Head of caudate nucleus (tissue), 42 donors: Measurements from ENCODE around the gene LONP2.
"Not testable (repeated sequence)": the region's sequence is repeated elsewhere in the genome, so short reads cannot be mapped to it uniquely, and the experiment has no call there.

ENCODE experiments used
- DNase-seq, 42 donors: peaks; one replicate each; pipeline versions ENCODE4 v3.0.0 to v3.0.0-alpha.2; 2020 to 2021; ENCODE audit warnings: mixed read lengths in 7 of 42
- intact Hi-C: fragments of 100-400 bp; cut with DNase I; formaldehyde crosslinking; loops from one replicate; pipeline ENCODE4 v1.15.0; 2022

The LONP2 gene

DNA sequence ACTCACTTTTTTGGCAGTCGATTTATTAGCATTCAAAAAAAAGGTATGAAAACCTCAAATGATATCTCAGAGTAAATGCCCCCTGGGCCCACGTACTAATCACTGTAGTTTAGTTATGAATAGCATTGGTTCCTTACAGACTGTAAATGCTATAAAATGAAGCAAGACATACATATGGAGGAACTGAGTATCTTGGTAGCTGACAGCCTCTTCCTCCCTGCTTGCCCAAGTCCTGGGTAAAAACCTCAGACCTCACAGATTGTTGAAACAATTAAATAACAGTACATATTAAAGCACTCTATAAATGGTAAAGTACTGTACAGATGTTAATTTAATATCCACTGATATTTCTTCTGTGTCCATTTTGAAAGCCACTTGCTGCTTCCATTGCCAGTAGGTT, 36.4 kb downstream of the LONP2 start:
- no peak for DNase-seq
- intact Hi-C loops: no loop called here

DNA sequence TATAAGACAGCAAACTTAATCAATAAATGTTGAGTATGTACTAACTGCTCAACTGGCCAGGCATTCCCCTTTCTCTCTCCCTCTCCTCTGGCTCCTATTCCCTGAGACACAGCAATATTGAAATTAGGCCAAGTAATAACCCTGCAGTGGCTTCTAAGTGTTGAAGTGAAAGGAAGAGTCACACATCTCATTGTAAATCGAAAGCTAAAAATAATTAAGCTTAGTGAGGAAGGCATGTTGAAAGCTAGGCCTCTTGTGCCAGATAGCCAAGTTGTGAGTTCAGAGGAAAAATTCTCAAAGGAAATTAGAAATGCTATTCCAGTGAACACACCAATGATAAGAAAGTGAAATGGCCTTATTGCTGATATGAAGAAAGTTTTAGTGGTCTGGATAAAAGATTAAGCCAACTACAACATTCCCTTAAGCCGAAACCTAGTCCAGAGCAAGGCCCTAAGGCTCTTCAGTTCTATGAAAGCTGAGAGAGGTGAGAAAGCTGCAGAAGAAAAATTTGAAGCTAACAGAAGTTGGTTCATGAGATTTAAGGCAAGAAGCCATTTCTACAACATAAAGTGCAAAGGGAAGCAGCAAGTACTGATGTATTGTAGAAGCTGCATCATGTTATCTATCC, 38.6 kb downstream of the LONP2 start:
- DNase-seq: no peak
- intact Hi-C loops: no loop called here

DNA sequence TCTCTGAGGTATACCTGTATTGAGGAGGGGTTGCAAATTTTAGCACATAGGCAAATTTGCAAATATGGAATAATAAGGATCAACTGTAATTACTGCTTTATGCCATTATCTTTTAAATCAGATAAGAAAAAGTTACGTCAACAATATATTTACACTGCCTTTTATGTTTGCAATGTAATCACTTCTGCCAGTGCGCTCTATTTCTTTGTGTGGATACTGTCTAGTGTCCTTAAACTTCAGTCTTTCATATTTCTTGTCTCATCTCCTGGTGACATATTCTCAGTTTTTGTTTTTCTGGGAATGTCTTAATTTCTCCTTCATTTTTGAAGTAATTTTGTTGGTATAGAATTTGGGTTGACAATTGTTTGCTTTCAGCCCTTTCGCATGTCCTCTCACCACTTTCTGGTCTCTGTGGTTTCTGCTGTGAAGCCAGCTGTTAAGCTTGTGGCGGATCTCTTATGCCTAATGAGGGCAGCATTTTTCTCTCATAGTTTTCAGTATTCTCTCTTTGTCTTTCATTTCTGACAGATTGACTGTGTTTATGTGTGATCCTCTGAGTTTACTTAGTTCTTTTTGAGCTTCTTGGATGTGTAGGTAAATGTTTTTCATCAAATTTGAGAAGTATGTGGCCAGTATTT, 40.8 kb downstream of the LONP2 start:
- intact Hi-C loops: no loop called here
- DNase-seq: no peak

DNA sequence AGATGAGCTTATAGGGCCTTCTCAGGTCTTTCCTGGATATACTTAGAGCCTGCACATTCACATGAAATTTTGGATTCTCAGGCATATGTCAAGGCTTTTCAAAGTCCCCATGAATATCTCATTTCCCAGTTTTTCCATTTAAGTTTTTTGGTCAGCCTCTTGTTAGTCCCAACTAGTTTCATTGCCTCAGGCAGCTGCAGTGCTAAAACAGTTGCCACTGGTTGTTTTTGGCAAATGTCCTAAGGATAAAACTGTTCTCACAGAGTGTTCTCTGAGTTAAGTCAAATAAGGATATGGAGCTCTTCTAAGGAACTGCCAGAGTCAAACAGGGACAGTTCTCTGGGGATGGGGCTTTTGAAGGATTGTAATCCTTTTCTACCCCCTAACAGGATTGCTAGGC, 43.1 kb downstream of the LONP2 start:
- no peak for DNase-seq
- intact Hi-C loops: no loop called here

DNA sequence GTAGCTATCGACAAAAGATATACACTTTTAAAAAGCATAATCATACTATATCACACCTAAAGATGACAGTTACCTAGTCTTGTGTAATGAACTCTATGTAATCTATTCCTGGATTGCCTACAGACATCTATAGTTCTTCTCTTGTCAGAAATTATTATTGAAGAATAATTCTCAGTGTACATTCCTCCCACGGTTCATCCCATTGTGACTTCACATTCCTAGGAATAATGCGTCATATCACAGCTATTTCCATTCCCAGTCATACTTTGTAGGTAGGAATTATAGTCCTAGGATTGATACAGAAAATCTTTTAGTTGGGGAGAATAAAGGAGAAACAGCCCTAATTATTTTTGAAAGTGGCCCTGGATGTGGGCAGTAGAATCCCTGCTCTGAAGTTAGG, 47.2 kb downstream of the LONP2 start:
- intact Hi-C loops: no loop called here
- DNase-seq: no peak

DNA sequence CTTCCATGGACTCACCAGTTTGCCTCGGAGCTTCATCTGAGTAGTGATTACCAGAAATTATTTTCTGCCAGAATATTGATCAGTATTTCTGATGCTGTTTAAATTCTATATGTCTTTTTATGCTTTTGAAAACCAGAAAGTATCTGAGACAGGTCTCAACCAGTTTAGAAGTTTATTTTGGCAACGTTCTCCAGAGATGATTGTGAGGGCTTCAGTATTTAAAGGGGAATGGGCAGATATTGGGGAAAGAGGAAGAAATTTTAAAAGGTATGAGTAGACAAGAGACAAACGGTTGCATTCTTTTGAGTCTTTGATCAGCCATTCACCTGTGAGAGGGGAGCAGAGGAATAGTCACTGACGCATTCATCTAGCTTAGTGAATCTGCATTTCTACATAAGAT, 47.7 kb downstream of the LONP2 start:
- no peak for DNase-seq
- intact Hi-C loops: no loop called here

DNA sequence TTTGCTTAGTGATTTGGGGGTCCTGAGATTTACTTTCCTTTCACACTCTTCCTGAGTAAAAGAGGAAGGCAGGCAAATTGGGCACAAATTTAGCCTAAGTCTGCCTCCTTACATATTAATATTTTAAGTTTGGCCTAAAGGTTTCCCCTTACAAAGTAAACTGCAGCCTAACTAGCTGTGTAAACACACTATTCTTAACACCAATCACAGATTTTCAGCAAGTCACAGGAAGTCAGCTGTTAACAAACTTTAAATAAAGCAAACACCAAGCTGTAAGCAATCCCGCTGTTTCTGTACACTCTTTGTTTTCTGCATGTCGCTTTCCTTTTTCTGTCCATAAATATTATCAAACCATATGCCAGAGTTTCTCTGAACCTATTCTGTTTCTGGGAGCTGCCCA, 48.4 kb downstream of the LONP2 start:
- intact Hi-C loops: no loop called here
- no peak for DNase-seq

DNA sequence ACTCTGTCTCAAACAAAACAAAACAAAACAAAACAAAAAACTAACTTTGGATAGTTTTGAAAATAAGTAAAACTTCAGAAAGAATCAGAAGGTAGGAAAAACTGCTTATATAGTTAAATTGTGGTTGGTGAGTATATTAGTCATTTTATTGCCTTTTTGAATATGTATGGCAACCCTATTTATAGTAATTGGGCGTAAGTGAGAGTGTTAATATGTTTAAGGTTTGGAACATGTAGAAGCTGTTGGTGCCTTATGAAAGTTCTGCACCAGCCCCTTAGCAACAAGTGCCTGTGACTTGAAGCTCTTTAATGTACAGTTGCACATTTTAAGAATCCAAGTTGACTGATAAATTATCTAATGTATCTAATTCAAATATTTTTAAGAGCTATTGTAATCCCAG, 50.6 kb downstream of the LONP2 start:
- no peak for DNase-seq
- intact Hi-C loops: no loop called here

DNA sequence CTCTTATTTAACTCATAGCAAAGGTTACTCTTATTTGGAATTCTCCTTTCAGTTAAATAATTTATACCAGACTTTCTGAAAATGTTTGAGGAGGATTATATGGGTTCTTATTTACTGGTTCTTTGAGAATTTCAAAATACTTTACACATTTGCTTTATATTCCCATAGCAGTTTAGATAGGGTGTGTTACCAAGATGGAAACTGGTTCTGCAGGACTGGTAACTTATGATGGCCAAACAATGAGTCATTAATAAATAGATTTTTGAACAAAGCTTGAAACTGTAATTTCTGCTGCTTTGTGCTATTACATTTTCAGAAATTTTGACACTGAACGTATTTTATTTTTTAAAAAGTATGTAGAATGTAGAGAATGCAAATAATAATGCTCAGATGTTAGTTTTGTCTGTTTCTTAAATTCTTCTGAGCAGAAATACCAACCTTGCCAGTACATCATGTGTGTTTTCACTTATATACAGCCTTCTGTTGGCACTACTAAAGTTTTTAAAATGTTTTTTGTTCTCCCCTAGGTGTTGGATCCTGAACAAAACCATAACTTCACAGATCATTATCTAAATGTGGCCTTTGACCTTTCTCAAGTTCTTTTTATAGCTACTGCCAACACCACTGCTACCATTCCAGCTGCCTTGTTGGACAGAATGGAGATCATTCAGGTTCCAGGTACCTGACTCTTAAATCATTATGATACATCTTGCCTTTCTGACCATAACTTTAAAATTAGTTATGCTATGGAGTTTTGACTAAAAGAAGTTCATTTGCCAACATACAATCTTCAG, 51.6 kb downstream of the LONP2 start:
- intact Hi-C loops: no loop called here
- no peak for DNase-seq

DNA sequence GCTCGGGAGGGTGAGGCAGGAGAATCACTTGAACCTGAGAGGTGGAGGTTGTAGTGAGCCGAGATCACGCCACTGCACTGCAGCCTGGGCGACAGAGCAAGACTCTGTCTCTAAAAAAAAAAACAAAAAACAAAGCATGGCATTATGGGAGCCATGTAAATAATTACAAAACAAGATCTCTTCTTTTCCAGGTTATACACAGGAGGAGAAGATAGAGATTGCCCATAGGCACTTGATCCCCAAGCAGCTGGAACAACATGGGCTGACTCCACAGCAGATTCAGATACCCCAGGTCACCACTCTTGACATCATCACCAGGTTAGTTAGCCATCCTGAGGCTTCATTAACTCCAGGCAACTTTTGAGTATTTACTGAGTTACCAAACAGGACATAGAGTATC, 55.4 kb downstream of the LONP2 start:
- intact Hi-C loops: no loop called here
- no peak for DNase-seq

DNA sequence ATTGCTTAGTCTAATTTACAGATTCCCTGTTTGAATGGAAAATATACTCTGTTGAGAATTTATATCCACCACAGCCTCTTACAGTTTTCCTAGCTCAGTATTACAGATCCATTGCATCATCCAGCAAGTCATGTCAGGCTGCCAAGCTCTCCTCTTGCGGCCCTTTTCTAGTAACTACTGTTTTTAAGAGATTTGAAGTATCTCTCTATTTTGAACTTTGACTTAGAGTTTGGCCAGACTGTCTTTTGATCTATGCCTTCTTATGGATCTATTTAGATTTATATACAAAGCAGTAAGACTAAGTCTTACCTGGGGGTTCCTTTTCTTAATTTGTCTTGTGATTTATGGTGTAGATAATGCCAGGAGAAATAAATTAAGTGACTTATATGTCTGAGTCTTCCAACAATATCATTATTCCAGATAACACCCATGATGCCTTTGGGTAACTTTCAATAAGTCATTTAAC, 56.3 kb downstream of the LONP2 start:
- no peak for DNase-seq
- intact Hi-C loops: no loop called here

DNA sequence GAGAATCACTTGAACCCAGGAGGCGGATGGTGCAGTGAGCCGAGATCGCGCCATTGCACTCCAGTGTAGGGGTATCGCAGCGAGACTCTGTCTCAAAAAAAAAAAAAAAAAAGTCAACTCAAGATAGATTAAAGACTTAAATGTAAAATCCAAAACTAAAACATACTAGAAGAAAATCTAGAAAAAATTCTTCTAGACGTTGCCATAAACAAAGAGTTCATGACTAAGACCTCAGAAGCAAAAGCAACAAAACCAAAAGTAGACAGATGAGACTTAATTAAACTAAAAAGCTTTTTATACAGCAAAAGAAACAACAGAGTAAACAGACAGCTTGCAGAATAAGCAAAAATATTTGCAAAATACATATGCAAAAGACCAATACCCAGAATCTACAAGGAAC, 64.4 kb downstream of the LONP2 start:
- intact Hi-C loops: no loop called here
- DNase-seq: no peak

DNA sequence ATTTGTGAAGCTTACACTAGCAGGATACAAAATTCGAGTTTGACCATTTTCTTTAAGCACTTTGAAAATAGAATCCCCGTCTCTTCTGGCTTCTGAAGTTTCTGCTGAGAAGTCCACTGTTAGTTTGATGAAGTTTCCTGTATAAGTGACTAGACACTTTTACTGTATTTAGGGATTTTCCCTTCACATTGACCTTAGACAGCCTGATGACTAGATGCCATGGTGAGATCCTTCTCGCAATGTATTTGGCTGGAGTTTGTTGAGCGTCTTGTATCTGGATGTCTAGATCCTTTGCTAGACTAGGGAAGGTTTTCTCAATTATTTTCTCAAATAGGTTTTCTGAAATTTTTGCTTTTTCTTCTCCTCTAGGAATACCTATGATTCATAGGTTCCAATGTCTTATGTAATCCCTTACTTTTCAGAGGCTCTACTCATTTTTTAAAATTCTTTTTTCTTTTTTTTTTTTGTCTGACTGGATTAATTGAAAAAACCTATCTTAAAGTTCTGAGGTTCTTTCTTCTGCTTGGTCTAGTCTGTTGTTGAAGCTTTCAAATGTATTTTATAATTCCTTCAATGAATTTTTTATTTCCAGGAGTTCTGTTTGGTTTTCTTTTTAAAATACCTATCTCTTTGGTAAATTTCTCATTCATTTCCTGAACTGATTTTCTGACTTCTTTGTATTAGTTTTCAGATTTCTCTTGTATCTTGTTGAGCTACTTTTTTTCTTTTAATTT, 67.0 kb downstream of the LONP2 start:
- DNase-seq: no peak

DNA sequence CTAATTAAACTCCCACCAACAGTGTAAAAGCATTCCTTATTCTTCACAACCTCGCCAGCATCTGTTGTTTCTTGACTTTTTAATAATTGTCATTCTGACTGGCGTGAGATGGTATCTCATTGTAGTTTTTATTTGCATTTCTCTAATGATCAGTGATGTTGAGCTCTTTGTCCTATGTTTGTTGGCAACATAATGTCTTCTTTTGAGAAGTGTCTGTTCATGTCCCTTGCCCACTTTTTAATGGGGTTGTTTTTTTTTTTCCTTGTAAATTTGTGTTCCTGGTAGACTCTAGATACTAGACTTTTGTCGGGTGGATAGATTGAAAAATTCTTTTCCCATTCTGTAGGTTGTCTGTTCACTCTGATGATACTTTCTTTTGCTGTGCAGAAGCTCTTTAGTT, 69.8 kb downstream of the LONP2 start:
- intact Hi-C loops: not testable (repeated sequence)

More for the DNA sequence above, 67.0 kb downstream of the LONP2 start:
- intact Hi-C loops: no loop called here

DNA sequence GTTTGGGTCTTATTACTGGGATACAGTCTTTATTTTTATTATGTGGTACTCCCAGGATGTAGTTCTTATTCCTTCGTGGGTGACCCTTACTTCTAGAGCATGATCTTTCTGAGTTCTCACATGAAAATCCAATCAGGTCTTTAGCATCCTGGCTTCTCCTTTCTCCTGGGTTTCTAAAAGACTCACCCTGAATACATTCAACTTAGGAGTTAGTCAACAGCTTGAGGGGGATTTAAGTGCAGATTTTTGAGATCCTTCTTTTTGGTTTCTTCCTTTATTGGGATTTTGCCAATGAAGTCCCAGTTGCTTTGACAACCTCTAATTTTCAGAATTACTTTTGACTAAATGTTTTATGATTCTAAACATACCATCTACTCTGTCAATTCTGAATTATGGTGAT, 72.9 kb downstream of the LONP2 start:
- DNase-seq: no peak
- intact Hi-C loops: no loop called here

More for the DNA sequence above, 69.8 kb downstream of the LONP2 start:
- DNase-seq: not testable (repeated sequence)

DNA sequence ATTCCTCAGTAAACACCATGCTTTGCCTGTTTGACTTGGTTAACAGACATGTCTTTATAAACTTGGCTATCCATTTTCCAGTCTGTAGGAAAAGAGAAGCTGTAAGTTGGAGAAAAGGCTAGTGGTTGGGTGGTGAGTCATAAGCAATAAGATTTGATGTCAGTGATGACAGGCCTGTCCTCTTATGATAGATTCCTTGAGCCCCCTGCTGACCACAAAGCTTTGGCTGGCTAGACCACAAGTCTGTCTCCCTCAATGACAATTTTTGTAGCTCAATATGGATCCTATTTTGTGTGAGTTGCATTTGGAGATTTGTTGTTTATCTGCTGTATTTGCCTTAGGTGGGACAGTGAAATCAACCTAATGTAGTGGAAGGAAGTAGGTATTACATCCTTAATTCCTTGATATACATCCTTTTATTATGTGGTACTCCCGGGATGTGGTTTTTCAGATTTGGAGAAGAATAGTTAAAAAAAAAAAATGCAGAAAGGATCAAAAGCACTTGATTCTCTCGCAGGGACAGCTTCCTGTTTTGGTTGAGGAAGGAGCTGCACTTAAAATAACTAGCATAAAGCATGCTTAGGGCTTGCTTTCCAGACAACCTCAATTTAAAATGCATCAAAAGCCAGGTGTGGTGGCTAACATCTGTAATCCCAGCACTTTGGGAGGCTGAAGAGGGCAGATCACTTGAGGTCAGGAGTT, 73.7 kb downstream of the LONP2 start:
- DNase-seq: no peak
- intact Hi-C loops: no loop called here

DNA sequence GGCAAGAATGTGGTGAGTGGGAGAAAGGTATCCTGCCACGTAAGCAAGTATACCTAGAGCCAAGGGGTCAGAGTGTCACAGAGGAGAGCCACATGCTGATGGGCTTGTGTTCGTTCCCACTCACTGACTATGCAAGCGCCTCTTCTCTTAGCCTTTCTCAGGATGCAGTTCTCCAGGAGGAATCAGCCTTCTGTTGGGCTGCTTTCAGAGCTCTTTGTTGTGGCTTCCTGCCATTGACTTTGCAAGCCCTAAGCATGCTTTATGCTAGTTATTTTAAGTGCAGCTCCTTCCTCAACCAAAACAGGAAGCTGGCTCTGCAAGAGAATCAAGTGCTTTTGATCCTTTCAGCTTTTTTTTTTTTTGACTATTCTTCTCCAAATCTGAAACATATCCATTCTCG, 74.5 kb downstream of the LONP2 start:
- intact Hi-C loops: no loop called here
- peak in 9 of 42 donors; percentile 9 to 47 (median 24) for DNase-seq

DNA sequence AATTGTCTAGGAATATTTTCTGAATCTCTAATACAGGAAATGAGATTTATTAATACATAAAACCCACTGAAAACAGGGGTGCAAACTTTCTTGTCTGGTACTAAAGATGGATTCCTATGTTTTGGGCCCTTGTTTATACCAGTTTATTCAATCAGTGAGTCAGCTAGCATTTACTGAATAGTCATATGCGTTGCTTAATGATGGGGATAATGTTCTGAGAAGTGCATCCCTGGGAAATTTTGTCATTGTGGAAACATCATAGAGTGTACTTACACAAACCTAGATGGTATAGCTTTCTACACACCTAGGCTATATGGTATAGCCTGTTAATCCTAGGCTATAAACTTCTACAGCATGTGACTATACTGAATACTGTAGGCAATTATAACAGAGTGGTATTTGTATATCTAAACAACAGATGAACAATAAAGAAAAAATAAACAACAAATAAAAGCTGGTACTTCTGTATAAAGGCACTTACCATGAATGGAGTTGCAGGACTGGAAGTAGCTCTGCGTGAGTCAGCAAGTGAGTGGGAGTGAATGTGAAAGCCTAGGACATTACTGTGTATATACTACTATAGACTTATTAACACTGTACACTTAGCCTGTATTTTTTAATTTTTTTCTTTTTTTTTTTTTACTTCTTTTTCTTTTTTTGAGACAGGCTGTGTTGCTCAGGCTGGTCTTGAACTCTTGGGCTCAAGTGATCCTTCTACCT, 77.4 kb downstream of the LONP2 start:
- intact Hi-C loops: no loop called here
- peak in 6 of 42 donors; percentile 19 to 56 (median 38) for DNase-seq
